ENCODE results near the gene SLC15A3.

The SLC15A3 gene

GRCh38 chr11:60924110-60924905 is 27.7 kb downstream of the SLC15A3 start, which contains the start of gene TMEM132A (continued):
- TF ChIP-seq ZFHX2 (tag by site-specific recombination; conservative IDR thresholded peaks at IDR 0.05) (peak; percentile 36; the same call in 1 of the 2 replicates), ZNF837 (tag by site-specific recombination; IDR thresholded peaks at IDR 0.05) (no peak), ZNF426 (tag by site-specific recombination; IDR thresholded peaks at IDR 0.05) (no peak), ZNF223 (tag by site-specific recombination; IDR thresholded peaks at IDR 0.05) (no peak), TCF7L2 (IDR thresholded peaks at IDR 0.05; ENCODE audit: borderline replicate concordance, low read depth, low read length) (no peak), ZBTB20 (tag by site-specific recombination; IDR thresholded peaks at IDR 0.05) (no peak), SP7 (tag by site-specific recombination; IDR thresholded peaks at IDR 0.05) (peak; percentile 47; the same call in 1 of the 2 replicates), GLI2 (tag by site-specific recombination; IDR thresholded peaks at IDR 0.05; ENCODE audit: borderline replicate concordance, low read depth) (no peak), ZNF513 (tag by site-specific recombination; IDR thresholded peaks at IDR 0.05) (no peak), ZNF792 (tag by site-specific recombination; IDR thresholded peaks at IDR 0.05) (no peak), ZNF830 (tag by site-specific recombination; IDR thresholded peaks at IDR 0.05; ENCODE audit: low read depth) (no peak), PRDM2 (tag by site-specific recombination; IDR thresholded peaks at IDR 0.05; ENCODE audit: borderline replicate concordance) (no peak), ZNF629 (tag by site-specific recombination; IDR thresholded peaks at IDR 0.05) (no peak), REST (tag by site-specific recombination; IDR thresholded peaks at IDR 0.05) (no peak), PBX3 (CRISPR knock-in tag; IDR thresholded peaks at IDR 0.05) (peak; percentile 74), ZSCAN23 (tag by site-specific recombination; IDR thresholded peaks at IDR 0.05) (peak; percentile 65; the same call in 1 of the 2 replicates), ZNF473 (tag by site-specific recombination; IDR thresholded peaks at IDR 0.05) (no peak), INSM2 (tag by site-specific recombination; IDR thresholded peaks at IDR 0.05) (0 out of 2 replicates have a peak, but pooled peaks have one; percentile 58), ZIC2 (tag by site-specific recombination; IDR thresholded peaks at IDR 0.05) (no peak), HOXC10 (CRISPR knock-in tag; IDR thresholded peaks at IDR 0.05) (no peak), ZNF776 (tag by site-specific recombination; IDR thresholded peaks at IDR 0.05; ENCODE audit: borderline replicate concordance) (no peak), ZNF184 (tag by site-specific recombination; IDR thresholded peaks at IDR 0.05) (no peak; the same call in 1 of the 2 replicates), ZNF169 (tag by site-specific recombination; IDR thresholded peaks at IDR 0.05) (no peak), REPIN1 (tag by site-specific recombination; IDR thresholded peaks at IDR 0.05; ENCODE audit: low read depth) (no peak), ZNF211 (tag by site-specific recombination; IDR thresholded peaks at IDR 0.05; ENCODE audit: low read depth) (no peak), ZNF350 (tag by site-specific recombination; IDR thresholded peaks at IDR 0.05) (no peak)

Data from HEK293 (cell line).